GM23248 (cell line): ENCODE measurements around the gene SSH3.

Experiments
- EZH2 ChIP-seq: fragments of 200-600 bp; sonication (generic); IDR thresholded peaks from 2 replicates; pipeline ENCODE4 v1.6.1; 2018; ENCODE audit warnings: antibody characterized with exemption, mild to moderate bottlenecking; ENCODE audit not compliant: insufficient read depth, poor library complexity, severe bottlenecking
- EZH2phosphoT487 ChIP-seq: fragments of 200-600 bp; sonication (generic); IDR thresholded peaks from 2 replicates; pipeline ENCODE4 v1.6.1; 2018; ENCODE audit warnings: antibody characterized with exemption, moderate library complexity, mild to moderate bottlenecking, low read depth; ENCODE audit not compliant: insufficient read depth

- TF ChIP-seq EZH2, result no peak
- no peak for TF ChIP-seq EZH2phosphoT487
Measured at GRCh38 chr11:67282155-67282875, 21.0 kb upstream of the SSH3 start.
